ENCODE measurements around the gene VWA5B1. TPM values are rescaled to one million over a fixed set of nuclear protein-coding genes. Genes with fewer than 3 reads are reported as not detected.

The VWA5B1 gene
- total RNA-seq, 2 donors from 2014 or later, result 0.44 TPM; not detected in 1

DNA sequence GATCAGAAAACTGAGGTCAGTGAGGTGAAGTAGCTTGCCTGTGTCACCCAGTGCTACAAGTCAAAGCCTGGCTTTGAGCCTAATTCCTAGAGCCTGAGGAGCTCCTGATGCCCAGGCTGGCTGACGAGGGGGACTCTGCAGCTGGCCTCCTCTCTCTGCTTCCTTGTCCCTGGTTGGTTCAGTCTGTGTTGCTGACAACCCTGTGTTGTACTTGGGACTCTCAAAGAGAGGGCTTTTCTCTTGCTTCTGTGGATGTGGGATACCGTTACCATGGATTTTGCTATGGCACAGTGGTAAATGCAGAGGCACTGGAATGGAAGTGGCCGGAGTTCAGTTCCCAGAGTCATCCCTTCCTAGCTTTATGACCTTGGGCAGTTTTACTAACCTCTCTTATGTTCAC, 8.0 kb downstream of the VWA5B1 start:
- no peaks in the 10 kb centered on the region for H3K9me3 ChIP-seq (ENCODE audit: control insufficient read depth, low read length)
- no peak overlapping the region for H3K27ac ChIP-seq (ENCODE audit: low read depth, low read length)
- no peak for TF ChIP-seq CTCF (conservative IDR thresholded peaks at IDR 0.05)
- DNase-seq, result no peak
- Mint-ChIP-seq H3K27ac (no peak overlapping the region), H3K27me3 (ENCODE audit: insufficient read depth) (peaks cover 50% of the 10 kb centered on the region), H3K4me1 (peaks cover 4% of the 10 kb centered on the region), H3K4me3 (no peak overlapping the region), H3K9me3 (no peaks in the 10 kb centered on the region), H3K36me3 (ENCODE audit: low read depth) (no peaks in the 10 kb centered on the region)
- peaks cover 59% of the 10 kb centered on the region for H3K27me3 ChIP-seq (ENCODE audit: control insufficient read depth, insufficient read depth, low read length, poor library complexity, severe bottlenecking)
- no peaks in the 10 kb centered on the region for H3K36me3 ChIP-seq (ENCODE audit: control insufficient read depth, insufficient read depth, low read length)
- H3K4me1 ChIP-seq (ENCODE audit: control insufficient read depth, insufficient read depth, low read length), result peaks cover 3% of the 10 kb centered on the region
- H3K4me3 ChIP-seq (ENCODE audit: low read length), result no peak overlapping the region
- no peak overlapping the region for H3K9ac ChIP-seq (ENCODE audit: extremely low read depth, low read length, poor library complexity, severe bottlenecking)
- 50 to 66% methylated on average over 1 to 3 of the region's 3 CpGs for WGBS, 2 experiments (ENCODE audit: insufficient coverage in 1 of 2, insufficient read length in 1 of 2)

DNA sequence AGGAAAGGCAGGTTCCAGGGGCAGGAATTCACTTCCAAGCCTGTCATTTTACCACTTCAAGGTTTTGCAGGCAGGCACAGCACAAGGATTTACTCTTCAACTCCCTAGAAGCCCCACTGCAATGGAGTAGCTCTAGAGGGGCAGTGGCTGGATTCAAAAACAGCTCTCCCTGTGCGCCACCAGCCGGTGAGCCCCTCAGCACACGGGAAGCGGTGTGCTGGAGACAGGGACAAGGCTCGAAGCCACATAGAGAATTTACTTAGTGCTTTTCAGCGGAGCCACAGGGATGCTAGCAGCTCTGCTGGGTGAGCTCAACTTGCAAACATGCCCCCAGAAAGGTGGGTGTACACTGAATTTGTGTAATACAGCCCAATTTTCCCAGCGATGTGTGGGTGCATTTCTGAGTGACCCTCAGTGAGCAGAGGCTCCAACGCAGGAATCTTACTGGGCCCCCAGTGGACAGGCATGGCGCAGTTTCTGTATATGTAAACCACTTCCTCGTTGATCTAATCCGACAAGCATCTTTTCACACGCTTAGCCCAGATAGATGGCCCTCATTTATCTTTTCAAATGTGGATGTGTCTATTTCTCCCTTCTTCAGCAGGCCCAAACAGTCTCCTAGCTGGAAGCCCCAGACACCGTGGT, 10.9 kb downstream of the VWA5B1 start:
- Histone ChIP-seq H3K36me3 (ENCODE audit: control insufficient read depth, insufficient read depth, low read length) (no peaks in the 10 kb centered on the region), H3K9ac (ENCODE audit: extremely low read depth, low read length, poor library complexity, severe bottlenecking) (no peak overlapping the region), H3K27me3 (ENCODE audit: control insufficient read depth, insufficient read depth, low read length, poor library complexity, severe bottlenecking) (peaks cover 50% of the 10 kb centered on the region), H3K9me3 (ENCODE audit: control insufficient read depth, low read length) (no peaks in the 10 kb centered on the region), H3K4me3 (ENCODE audit: low read length) (no peak overlapping the region), H3K4me1 (ENCODE audit: control insufficient read depth, insufficient read depth, low read length) (no peaks in the 10 kb centered on the region), H3K27ac (ENCODE audit: low read depth, low read length) (no peak overlapping the region)
- Mint-ChIP-seq H3K36me3 (ENCODE audit: low read depth) (no peaks in the 10 kb centered on the region), H3K4me1 (no peaks in the 10 kb centered on the region), H3K9me3 (no peaks in the 10 kb centered on the region), H3K27me3 (ENCODE audit: insufficient read depth) (peaks cover 47% of the 10 kb centered on the region), H3K27ac (no peak overlapping the region), H3K4me3 (no peak overlapping the region)
- WGBS, 2 experiments (ENCODE audit: insufficient coverage in 1 of 2, insufficient read length in 1 of 2), result 85 to 89% methylated on average over 12 to 13 of the region's 13 CpGs
- TF ChIP-seq CTCF (conservative IDR thresholded peaks at IDR 0.05), result peak; percentile 36
- peak; percentile 60 for DNase-seq

DNA sequence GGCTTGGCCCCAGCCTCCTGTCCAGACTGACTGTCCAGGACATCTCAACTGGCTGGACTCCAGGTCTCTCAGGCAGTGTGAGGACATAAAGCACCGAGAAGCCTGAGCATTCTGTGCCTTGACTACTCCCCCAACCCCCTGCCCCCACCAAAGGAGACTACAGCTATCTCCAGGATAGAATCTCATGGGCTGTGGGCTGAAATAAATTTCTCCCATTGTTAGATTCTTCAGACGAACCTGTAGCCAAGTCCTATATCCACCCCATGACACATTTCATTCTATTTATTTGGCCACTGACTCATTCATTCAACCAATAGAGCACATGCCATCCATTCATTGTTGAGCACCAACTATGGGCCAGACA, 11.4 kb downstream of the VWA5B1 start:
- DNase-seq, result no peak
- H3K4me1 ChIP-seq (ENCODE audit: control insufficient read depth, insufficient read depth, low read length), result no peaks in the 10 kb centered on the region
- H3K36me3 ChIP-seq (ENCODE audit: control insufficient read depth, insufficient read depth, low read length), result no peaks in the 10 kb centered on the region
- 85 to 100% methylated on average over 1 to 2 of the region's 2 CpGs for WGBS, 2 experiments (ENCODE audit: insufficient coverage in 1 of 2, insufficient read length in 1 of 2)
- no peak overlapping the region for H3K4me3 Mint-ChIP-seq
- H3K27me3 Mint-ChIP-seq (ENCODE audit: insufficient read depth), result peaks cover 47% of the 10 kb centered on the region
- no peak for TF ChIP-seq CTCF (conservative IDR thresholded peaks at IDR 0.05)
- H3K4me1 Mint-ChIP-seq, result no peaks in the 10 kb centered on the region
- H3K4me3 ChIP-seq (ENCODE audit: low read length), result no peak overlapping the region
- H3K9me3 Mint-ChIP-seq, result no peaks in the 10 kb centered on the region
- H3K36me3 Mint-ChIP-seq (ENCODE audit: low read depth), result no peaks in the 10 kb centered on the region
- no peak overlapping the region for H3K27ac ChIP-seq (ENCODE audit: low read depth, low read length)
- H3K9ac ChIP-seq (ENCODE audit: extremely low read depth, low read length, poor library complexity, severe bottlenecking), result no peak overlapping the region
- H3K27ac Mint-ChIP-seq, result no peak overlapping the region
- H3K9me3 ChIP-seq (ENCODE audit: control insufficient read depth, low read length), result no peaks in the 10 kb centered on the region
- peaks cover 47% of the 10 kb centered on the region for H3K27me3 ChIP-seq (ENCODE audit: control insufficient read depth, insufficient read depth, low read length, poor library complexity, severe bottlenecking)
